Kidney (tissue), 14 donors: ENCODE data around the gene RPL36AL. TPM values are rescaled to one million over a fixed set of nuclear protein-coding genes. Genes with fewer than 3 reads are reported as not detected.
"Not testable (repeated sequence)": the region's sequence is repeated elsewhere in the genome, so short reads cannot be mapped to it uniquely, and the experiment has no call there.

Source experiments
- DNase-seq, 5 donors: peaks; one replicate each; pipeline ENCODE4 v3.0.0-alpha.2; 2013 to 2020
- FAIRE-seq: peaks from 2 replicates; lab custom pipeline; 2012; peaks lifted over from hg19 to GRCh38; lab: Jason Lieb, UNC
- H3K27ac ChIP-seq, 2 donors: one replicate each; pipeline ENCODE4 v1.7.0; 2013; ENCODE audit warnings: low read depth in 2 of 2, low read length in 2 of 2, inconsistent platforms in 1 of 2
- H3K27me3 ChIP-seq: one replicate; pipeline ENCODE4 v1.7.1; 2013; ENCODE audit warnings: low read length, inconsistent platforms; ENCODE audit not compliant: control insufficient read depth, insufficient read depth
- H3K36me3 ChIP-seq, 3 donors: one replicate each; pipeline versions ENCODE4 v1.7.0 to v1.7.1; 2013; ENCODE audit warnings: low read length in 3 of 3, control low read depth in 1 of 3, inconsistent platforms in 1 of 3; ENCODE audit not compliant: insufficient read depth in 3 of 3, control insufficient read depth in 2 of 3
- H3K4me1 ChIP-seq, 3 donors: one replicate each; pipeline versions ENCODE4 v1.7.0 to v1.7.1; 2013; ENCODE audit warnings: low read length in 3 of 3, inconsistent platforms in 1 of 3, low read depth in 1 of 3; ENCODE audit not compliant: control insufficient read depth in 2 of 3, insufficient read depth in 2 of 3
- H3K4me3 ChIP-seq, 3 donors: one replicate each; pipeline versions ENCODE4 v1.7.0 to v1.8.1; 2013; ENCODE audit warnings: low read length in 3 of 3, control low read depth in 1 of 3, inconsistent platforms in 1 of 3
- H3K9ac ChIP-seq, 3 donors: one replicate each; pipeline versions ENCODE4 v1.7.0 to v1.7.1; 2013; ENCODE audit warnings: low read length in 3 of 3, control low read depth in 1 of 3, inconsistent platforms in 1 of 3
- H3K9me3 ChIP-seq, 3 donors: one replicate each; pipeline versions ENCODE4 v1.7.0 to v1.7.1; 2013; ENCODE audit warnings: low read length in 3 of 3, control low read depth in 1 of 3, inconsistent platforms in 1 of 3; ENCODE audit not compliant: control insufficient read depth in 2 of 3, insufficient read depth in 1 of 3
- intact Hi-C: fragments of 100-400 bp; cut with DNase I; formaldehyde crosslinking; loops from one replicate; pipeline ENCODE4 v1.11.1; 2022
- polyA plus RNA-seq: library from polyadenylated mRNA; stranded (reverse); fragments of 350-450 nt; fragmentation: Illumina TruSeq; extraction: RNeasy Lipid Tissue Mini Kit (QIAGEN cat#74804); gene quantifications from one replicate; pipeline ENCODE4 v1.2.3, GENCODE V29; 2014; ENCODE audit warnings: low read depth, low replicate concordance; ENCODE audit not compliant: insufficient read depth
- total RNA-seq: library from RNA; stranded (reverse); fragmentation: NEBNext Ultra II Directional; extraction: Animal tissue kit (Norgen Biotek cat#: 25700); gene quantifications from one replicate; pipeline ENCODE4 v1.2.1, GENCODE V29; 2021
- TF ChIP-seq, protein P1 (sequence below): IDR thresholded peaks from 3 replicates; pipeline ENCODE4 v1.5.1; 2012; ENCODE audit warnings: mild to moderate bottlenecking, moderate library complexity, borderline replicate concordance; ENCODE audit not compliant: insufficient read depth; ENCODE audit errors: extremely low read depth
- donor health status: control.
- donor health status: control.
- donor health status: control.
- donor health status: control.
- donor health status: control.
- donor health status: DM: yes; HTN: yes; CAD: no.
- donor health status: Normal renal cell carcinoma (clear cell type).

Gene RPL36AL
- total and polyA plus RNA-seq, 2 donors from 2014 or later = 157 to 455 TPM

DNA sequence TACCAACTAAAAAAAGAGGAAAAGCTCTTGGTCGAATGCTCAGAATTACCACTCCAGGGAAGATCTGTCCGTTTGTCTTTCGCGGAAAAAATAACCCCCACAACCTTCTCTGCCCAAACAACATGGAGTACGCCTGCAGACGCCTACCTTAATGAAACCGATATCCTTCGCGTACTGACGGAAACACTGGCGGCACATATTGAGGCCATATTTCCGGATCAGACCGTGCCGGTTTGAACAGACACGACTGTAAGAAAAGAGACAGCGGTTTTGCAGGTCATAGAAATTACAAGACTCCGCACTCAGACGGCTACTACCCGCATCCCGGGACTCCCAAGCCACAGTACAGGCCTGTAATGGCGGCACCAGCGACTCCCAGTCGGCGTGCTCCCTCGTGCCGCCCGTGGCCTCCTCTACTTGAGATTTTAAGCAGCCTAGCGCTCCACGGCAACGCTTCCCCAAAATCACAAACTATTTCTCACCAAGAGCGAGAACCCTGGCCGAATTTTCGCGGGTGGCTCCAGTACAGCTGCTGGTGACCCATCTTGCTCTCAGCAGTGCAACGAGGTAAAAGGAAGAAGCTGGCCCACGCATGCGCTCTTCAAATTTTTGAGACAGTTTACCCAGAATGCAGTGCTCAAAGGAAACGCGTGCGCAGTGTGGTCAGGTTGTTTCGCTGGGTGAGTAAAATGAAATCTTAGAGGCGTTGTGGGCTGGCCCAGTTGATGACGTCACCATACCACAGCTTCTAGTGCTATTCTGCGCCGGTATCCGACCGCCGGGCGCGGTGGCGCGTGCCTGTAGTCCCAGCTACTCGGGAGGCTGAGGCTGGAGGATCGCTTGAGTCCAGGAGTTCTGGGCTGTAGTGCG, 34.4 kb downstream of the RPL36AL start, which contains the start of gene RPS29:
Gene RPS29 (minus strand): TSS at position 578 of the 870 bp plus-strand sequence. CDS start 34 bp downstream, at position 544.
- peak; percentile 99 to 100 (median 99) for DNase-seq
- H3K36me3 ChIP-seq = peaks cover 2 to 12% (median 3%) of the 10 kb centered on the region in 3 donors
- peak within 1 kb of the TSS; percentile 96 for H3K27ac ChIP-seq
- TF ChIP-seq, protein P1, sequence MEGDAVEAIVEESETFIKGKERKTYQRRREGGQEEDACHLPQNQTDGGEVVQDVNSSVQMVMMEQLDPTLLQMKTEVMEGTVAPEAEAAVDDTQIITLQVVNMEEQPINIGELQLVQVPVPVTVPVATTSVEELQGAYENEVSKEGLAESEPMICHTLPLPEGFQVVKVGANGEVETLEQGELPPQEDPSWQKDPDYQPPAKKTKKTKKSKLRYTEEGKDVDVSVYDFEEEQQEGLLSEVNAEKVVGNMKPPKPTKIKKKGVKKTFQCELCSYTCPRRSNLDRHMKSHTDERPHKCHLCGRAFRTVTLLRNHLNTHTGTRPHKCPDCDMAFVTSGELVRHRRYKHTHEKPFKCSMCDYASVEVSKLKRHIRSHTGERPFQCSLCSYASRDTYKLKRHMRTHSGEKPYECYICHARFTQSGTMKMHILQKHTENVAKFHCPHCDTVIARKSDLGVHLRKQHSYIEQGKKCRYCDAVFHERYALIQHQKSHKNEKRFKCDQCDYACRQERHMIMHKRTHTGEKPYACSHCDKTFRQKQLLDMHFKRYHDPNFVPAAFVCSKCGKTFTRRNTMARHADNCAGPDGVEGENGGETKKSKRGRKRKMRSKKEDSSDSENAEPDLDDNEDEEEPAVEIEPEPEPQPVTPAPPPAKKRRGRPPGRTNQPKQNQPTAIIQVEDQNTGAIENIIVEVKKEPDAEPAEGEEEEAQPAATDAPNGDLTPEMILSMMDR = no peak
- no peaks in the 10 kb centered on the region for H3K27me3 ChIP-seq
- H3K9me3 ChIP-seq = no peaks in the 10 kb centered on the region
- H3K9ac ChIP-seq = peak within 1 kb of the TSS; percentile 89 to 99 (median 98)
- FAIRE-seq = peak; percentile 50
- H3K4me1 ChIP-seq = peaks cover 0 to 9% (median 0%) of the 10 kb centered on the region in 3 donors
- H3K4me3 ChIP-seq = peak within 1 kb of the TSS; percentile 80 to 99 (median 98)
- intact Hi-C loops = no loop called here

DNA sequence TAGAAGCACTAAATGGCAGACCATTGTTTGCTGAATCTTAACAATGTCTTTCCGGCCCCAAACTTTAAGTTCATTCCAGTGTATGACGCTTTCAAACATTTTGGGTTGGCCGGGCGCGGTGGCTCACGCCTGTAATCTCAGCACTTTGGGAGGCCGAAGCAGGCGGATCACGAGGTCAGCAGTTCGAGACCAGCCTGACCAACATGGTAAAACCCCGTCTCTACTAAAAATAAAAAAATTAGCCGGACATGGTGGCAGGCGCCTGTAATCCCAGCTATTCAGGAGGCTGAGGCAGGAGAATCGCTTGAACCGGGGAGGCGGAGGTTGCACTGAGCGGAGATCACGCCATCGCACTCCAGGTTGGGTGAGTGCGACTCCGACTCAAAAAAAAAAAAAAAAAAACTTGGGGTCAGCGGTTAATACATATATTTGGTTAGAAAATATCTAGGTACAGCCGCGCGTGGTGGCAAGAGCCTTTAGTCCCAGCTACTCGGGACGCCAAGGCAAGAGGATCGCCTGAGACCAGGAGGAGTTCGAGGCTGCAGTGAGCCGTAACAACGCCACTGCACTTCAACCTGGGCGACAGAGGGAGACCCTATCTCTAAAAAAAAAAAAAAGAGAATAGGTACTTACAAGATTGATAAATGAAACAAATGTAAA, 35.3 kb downstream of the RPL36AL start:
- H3K27ac ChIP-seq, H3K9me3 ChIP-seq, FAIRE-seq, H3K27me3 ChIP-seq, H3K4me1 ChIP-seq, intact Hi-C loops: not testable (repeated sequence)
- DNase-seq = peak in 2 of 5 donors; percentile 36 to 55
- Histone ChIP-seq H3K9ac (peak overlapping the region; percentile 89 to 99 (median 98)), H3K4me3 (peak overlapping the region; percentile 80 to 99 (median 98)), H3K36me3 (peaks cover 2 to 12% (median 3%) of the 10 kb centered on the region in 3 donors)

DNA sequence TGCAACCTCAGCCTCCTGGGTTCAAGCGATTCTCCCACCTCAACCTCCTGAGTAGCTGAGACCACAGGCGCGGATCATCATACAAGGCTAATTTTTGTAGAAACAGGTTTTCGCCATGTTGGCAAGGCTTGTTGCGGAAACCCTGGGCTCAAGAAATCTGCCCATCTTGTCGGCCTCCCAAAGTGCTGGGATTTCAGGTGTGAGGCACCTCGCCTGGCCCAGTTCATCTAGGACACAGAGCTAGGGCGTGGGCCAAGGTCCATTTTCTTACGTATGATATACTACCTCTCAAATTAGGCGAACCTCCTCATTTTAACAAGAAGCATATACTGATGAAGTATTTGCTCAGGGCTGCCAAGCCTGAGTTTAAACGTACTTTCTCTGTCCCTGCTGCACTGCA, 36.4 kb downstream of the RPL36AL start:
- no peak overlapping the region for H3K9ac ChIP-seq
- intact Hi-C loops = no loop called here
- H3K27me3 ChIP-seq = no peaks in the 10 kb centered on the region
- H3K4me3 ChIP-seq = peak overlapping the region in 1 of 3 donors; percentile 80
- TF ChIP-seq, protein P1 = no peak
- no peaks in the 10 kb centered on the region for H3K9me3 ChIP-seq
- H3K36me3 ChIP-seq = peaks cover 2 to 12% (median 3%) of the 10 kb centered on the region in 3 donors
- no peak overlapping the region for H3K27ac ChIP-seq
- no peak for DNase-seq
- peaks cover 0 to 11% (median 0%) of the 10 kb centered on the region in 3 donors for H3K4me1 ChIP-seq
- no peak for FAIRE-seq

DNA sequence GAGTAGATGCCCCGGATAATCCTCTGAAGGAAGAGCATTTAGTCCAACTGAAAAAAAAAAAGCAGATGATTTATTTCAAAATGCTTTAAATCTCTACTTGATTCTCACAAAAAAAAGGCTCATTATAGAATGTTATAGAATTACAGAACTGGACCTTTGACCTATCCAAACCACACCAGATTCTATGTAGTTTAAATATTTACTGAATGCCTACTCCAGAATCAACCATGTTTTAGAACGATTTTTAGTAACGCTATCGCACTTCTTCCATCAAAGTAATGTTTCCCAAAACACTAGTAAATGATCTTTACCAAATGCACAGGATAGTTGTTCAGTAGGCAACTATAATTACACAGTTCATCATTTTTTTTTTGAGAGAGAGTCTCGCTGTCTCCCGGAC, 36.8 kb downstream of the RPL36AL start:
- peak overlapping the region in 1 of 3 donors; percentile 80 for H3K4me3 ChIP-seq
- intact Hi-C loops = no loop called here
- H3K36me3 ChIP-seq = peaks cover 2 to 12% (median 3%) of the 10 kb centered on the region in 3 donors
- peaks cover 0 to 11% (median 0%) of the 10 kb centered on the region in 3 donors for H3K4me1 ChIP-seq
- TF ChIP-seq, protein P1 = no peak
- H3K9me3 ChIP-seq = no peaks in the 10 kb centered on the region
- no peak overlapping the region for H3K27ac ChIP-seq
- H3K9ac ChIP-seq = no peak overlapping the region
- DNase-seq (no peak), FAIRE-seq (no peak)
- H3K27me3 ChIP-seq = no peaks in the 10 kb centered on the region
